HG03139 (cell line): ENCODE measurements around the gene GIMAP6.
"Not testable (repeated sequence)": the region's sequence is repeated elsewhere in the genome, so short reads cannot be mapped to it uniquely, and the experiment has no call there.

Source experiments
- ATAC-seq: cut with Tn5 transposase; IDR thresholded peaks from one replicate; pipeline ENCODE4 v1.9.1; 2021; ENCODE audit not compliant: unreplicated experiment

GIMAP6 gene

GRCh38 chr7:150645259-150646020 lies 13.3 kb upstream of the GIMAP6 start:
- no peak for ATAC-seq

DNA sequence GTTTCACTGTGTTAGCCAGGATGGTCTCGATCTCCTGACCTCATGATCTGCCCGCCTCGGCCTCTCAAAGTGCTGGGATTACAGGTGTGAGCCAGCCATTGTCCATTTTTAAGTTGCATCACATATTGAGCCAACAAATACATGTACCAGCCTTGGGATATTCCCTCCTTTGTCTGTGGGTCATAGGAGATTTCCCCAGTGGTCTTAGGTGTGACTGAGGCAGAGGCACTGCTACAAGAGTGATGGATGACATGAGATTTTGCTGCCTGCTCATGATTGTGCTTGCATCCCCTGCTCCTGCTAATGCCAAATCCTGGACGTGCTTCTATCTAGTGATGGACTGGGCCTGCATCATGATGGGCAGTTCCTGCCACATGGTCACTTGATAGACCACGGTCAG lies 10.7 kb upstream of the GIMAP6 start:
- no peak for ATAC-seq

DNA sequence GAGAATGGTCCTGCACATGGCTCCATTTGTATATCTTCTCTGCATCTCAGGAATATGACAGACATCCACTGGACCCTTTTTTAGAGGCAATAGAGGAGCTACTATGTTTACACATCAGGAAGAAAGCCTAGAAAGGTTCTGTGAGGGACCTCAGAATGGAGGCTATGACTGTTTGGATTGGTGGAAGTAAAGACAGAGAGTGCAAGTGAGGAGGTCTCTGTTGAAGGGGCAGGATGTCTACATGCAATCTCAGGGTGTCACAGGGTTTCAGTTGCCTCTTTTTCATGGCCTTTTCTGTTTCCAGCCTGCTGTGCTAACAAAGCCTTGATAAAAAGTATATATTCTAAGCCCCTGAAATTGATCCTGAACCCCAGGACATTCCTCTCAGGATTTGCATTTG lies 9.7 kb upstream of the GIMAP6 start:
- no peak for ATAC-seq

DNA sequence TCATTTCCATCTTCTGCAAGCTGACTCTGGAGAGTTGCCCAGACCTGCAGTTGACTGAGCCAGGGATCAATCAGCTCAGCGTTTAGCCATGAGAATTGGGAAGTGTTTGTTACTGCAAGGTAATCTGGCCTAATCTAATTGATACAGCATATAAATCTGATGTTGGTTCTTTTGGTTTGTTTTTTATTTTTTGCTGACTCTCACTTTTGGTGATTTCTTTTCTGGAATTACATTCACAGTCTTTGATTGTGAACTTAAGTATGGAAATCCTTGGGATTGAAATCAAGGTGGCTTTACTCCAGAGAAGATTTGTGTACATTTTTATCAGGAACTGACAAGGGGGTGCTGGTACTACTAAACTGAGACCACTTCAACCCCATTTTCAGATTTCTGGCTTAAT lies 1.7 kb upstream of the GIMAP6 start:
- no peak for ATAC-seq

- ATAC-seq, result no peak
These were observed 930 bp downstream of the GIMAP6 start for GRCh38 chr7:150631084-150631826.

GRCh38 chr7:150629347-150629746 lies 2.8 kb downstream of the GIMAP6 start:
- no peak for ATAC-seq

DNA sequence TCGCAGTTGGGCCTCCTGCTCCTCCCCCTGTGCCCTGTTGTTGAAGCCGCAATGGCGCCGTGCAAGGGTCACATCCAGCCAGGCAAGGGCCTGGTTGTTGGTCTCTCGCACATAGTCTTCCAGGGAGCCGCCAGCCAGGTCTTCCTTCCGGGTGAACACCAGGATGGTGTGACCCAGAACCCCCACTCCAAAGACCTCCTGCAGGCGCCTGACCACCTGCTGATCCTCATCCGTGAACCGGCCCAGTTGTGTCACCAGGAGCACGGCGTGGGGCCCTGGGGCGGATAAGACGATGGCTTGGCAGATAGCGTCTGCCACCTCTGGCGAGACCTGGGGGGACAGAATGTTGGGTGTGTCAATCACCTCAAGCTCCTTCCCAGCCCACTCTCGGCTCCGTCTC lies 4.2 kb downstream of the GIMAP6 start:
- no peak for ATAC-seq

GRCh38 chr7:150626696-150627095 lies 5.5 kb downstream of the GIMAP6 start:
- no peak for ATAC-seq

GRCh38 chr7:150621376-150621775 lies 10.8 kb downstream of the GIMAP6 start:
- ATAC-seq, result no peak

DNA sequence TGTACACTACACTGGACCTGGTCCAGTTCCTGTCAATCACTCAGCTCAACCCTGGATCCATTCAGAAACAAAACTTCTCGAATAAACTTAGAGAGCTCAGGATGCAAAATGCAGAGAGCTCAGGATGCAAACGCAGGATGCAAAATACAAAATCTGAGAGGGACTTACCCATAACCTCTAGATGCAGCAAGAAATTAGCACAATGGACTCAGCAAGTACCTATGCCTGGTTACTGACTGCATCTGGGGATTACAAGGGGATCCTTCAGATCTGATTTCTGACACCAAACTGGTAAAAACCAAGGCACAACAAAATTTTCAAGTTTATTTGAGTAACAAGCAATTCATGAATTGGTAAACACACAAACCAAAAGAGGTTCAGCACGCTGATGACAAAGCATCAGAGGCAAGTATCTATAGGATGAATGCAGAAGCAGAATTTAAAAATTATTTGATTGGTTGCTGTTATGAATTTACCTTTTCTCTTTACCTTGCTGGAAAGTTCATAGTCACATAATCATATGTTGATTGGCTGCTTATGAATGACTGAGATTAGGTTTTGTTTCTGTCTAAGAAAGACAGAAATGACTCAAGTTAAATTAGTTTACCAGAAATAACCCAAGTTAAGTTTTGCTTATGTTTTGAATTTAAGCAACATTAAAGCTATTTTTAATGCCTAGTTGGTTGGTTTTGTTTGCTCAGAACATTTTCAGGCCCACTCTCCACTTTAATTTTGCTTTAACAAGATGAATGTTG lies 11.4 kb downstream of the GIMAP6 start:
- ATAC-seq, result no peak

DNA sequence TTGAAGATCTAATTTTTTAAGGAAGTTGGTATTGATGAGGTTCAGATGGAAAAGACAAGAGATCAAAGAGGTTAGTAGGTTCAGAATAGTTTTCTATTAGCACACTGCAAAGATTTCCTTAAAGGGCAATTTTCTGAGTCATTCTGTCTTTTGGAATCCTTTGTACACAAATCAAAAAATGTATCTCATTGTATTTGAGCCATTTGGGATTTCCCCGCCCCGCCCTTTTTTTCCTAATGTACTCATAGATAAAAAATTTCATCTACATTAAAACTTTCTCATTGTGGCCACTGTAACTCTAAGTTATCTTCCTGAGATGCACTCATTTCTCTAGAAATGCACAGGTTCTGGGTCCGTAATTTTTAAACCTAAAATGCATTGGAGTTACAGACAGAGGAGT lies 12.1 kb downstream of the GIMAP6 start:
- ATAC-seq, result no peak

DNA sequence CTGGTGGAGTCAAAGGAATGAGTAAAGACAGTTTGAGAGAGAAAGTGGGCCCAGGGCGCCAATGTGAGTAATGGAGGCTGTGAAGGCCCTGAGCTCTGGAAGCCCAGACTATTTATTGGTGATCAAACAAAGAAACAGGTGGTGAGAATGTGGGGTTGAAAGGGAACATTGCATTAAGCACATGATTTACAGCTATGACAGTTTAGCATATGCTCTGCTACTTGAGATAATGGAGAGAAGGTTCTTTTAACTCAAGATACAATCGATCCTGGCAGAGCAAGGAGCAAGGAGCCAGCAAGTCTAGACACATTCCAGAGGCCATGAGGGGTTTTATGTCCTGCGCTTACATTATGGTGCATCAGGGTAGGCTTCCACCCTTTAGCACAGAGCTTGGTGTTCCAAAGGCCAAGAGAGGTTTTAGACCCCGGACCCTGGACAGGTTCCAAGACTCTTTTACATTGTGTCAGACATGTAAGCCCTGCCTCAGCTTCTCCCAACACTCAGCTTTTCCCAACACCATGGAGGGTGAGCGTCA lies 16.9 kb downstream of the GIMAP6 start:
- not testable (repeated sequence) for ATAC-seq

DNA sequence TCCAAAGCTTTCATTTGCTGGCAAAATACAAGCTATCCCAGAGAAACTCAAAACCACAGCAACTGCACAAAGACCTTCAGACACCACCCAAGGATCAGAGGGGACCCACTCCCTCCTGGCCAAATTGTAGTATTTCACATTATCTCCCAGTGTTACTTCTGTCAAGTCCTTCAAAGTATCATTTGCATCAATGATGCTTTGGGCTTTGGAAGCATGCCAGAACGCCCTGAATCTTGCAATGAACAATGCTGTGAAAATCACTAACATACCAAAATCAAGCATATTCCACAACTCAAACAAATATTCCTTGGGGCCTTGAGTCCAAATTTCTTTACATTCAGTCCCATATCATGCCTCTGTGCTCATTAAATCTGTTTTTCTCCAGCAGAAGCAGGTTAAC lies 17.8 kb downstream of the GIMAP6 start:
- ATAC-seq, result not testable (repeated sequence)

DNA sequence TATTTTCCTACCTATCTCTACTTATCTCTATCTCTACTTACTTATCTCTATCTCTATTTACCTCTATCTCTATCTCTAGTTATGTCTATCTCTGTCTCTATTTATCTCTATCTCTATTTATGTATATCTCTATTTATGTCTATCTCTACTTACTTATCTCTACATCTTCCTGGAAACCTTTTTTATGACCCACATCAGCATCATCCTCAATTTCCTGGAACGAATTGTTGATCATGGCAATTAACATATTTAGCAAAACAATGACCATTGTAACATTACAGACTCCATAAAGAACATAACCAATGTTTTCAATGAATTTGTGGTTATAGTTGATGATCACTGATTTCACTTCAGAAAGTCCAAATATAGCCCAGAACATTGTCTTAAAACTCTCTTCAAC lies 18.3 kb downstream of the GIMAP6 start:
- no peak for ATAC-seq

GRCh38 chr7:150612925-150613324 lies 19.3 kb downstream of the GIMAP6 start:
- no peak for ATAC-seq

GRCh38 chr7:150610233-150610632 lies 22.0 kb downstream of the GIMAP6 start:
- ATAC-seq, result no peak

GRCh38 chr7:150603600-150603999 lies 28.6 kb downstream of the GIMAP6 start:
- ATAC-seq, result not testable (repeated sequence)

- no peak for ATAC-seq
These were observed 36.8 kb downstream of the GIMAP6 start for GRCh38 chr7:150595361-150595760.

DNA sequence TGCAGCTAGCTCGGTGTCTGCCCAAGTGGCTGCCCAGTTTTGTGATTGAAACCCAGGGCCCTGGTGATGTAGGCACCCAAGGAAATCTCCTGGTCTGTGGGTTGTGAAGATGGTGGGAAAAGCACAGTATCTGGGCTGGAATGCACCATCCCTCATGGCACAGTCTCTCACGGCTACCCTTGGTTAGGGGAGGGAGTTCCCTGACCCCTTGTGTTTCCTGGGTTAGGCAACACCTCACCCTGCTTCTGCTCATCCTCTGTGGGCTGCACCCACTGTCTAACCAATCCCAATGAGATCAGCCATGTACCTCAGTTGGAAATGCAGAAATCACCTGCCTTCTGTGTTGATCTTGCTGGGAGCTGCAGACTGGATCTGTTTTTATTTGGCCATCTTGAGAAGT lies 37.4 kb downstream of the GIMAP6 start:
- ATAC-seq, result no peak

DNA sequence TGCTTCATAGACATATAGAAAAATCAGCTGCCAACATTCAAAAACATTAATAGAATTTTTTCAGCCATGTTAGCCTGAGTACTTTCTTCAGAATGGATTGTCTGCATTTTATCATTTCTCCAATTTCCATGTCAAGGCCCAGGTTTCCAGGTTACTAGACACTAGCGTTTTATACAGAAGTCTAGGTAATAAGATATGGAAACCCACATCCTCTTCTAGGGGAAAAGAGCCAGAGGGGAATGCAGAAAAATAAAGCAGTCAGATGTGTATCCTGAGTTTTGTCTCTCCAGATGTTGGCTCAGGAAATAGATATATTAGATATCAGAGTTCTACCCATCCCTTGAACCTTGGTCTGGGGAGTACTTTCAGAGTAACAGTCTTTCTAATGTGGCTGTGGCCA lies 44.6 kb downstream of the GIMAP6 start:
- no peak for ATAC-seq

- ATAC-seq, result no peak
These were observed 45.4 kb downstream of the GIMAP6 start for GRCh38 chr7:150586785-150587152.
